ENCODE results near the gene NELFCD. TPM values are rescaled to one million over a fixed set of nuclear protein-coding genes. Genes with fewer than 3 reads are reported as not detected.

Gene NELFCD
- total RNA-seq, 4 donors from 2014 or later = 37.8 to 44.3 (median 40.9) TPM

DNA sequence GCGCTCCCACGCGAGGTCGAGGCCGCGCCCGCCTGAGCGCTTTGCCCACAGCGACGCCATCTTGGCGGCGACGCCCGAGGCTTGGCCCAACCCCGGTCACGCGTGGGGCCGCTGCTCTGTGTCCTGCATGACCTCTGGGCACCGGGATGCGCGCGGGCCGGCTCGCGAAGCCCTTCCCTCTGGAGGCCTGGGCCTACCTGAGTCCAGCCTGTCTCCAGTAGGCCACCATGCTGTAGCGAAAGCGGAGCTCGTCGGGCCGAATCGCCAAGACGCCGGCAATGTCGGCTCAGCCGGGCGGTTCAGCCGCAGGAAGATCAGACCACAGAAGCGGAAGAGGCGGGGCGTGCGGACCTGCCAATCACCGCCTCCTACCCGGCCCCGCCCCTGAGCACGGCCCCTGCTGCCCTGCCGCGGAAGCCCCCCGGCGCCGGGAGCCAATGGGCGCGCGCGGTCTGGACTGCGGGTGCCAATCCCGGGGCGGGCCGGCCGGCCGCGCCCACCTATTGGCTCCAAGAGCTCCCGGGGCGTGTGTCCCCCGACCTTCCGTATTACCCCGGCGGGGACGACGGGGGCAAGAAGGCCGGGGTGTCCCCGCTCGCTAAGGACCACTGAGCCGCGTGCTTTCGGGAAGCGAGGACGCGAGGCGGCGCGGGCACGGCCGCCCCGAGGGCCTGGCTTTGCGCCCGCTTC lies 51.1 kb downstream of the NELFCD start, which contains the start of gene ATP5F1E:
ATP5F1E (minus strand) TSS at position 313 of the 690 bp plus-strand sequence; CDS start at position 229, 84 bp downstream.
- in situ Hi-C loops (cut with MboI; ENCODE audit: low sequenced_read_pairs in 4 of 4) = loop anchor here in 2 of 4 donors (10.0 to 25.0 kb wide), 2 partner anchors 47 to 345 kb away; partner anchors contain the start of genes NELFCD (in 2 of the 2) and NPEPL1 (in 1 of the 2)
- ATAC-seq (peak; percentile 95 to 97), DNase-seq (peak; percentile 95)
- Histone ChIP-seq H3K36me3 (peaks cover 0 to 57% of the 10 kb centered on the region in 2 donors), H3K9me3 (no peaks in the 10 kb centered on the region), H3K27me3 (no peaks in the 10 kb centered on the region), H3K4me1 (peaks cover 47% of the 10 kb centered on the region in 2 donors), H3K27ac (peak within 1 kb of the TSS; percentile 89 to 97 (median 95)), H3K4me3 (peak within 1 kb of the TSS; percentile 79 to 92 (median 88))
- TF ChIP-seq, protein P1, sequence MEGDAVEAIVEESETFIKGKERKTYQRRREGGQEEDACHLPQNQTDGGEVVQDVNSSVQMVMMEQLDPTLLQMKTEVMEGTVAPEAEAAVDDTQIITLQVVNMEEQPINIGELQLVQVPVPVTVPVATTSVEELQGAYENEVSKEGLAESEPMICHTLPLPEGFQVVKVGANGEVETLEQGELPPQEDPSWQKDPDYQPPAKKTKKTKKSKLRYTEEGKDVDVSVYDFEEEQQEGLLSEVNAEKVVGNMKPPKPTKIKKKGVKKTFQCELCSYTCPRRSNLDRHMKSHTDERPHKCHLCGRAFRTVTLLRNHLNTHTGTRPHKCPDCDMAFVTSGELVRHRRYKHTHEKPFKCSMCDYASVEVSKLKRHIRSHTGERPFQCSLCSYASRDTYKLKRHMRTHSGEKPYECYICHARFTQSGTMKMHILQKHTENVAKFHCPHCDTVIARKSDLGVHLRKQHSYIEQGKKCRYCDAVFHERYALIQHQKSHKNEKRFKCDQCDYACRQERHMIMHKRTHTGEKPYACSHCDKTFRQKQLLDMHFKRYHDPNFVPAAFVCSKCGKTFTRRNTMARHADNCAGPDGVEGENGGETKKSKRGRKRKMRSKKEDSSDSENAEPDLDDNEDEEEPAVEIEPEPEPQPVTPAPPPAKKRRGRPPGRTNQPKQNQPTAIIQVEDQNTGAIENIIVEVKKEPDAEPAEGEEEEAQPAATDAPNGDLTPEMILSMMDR (IDR thresholded peaks at IDR 0.05 in 4 of 5, conservative IDR thresholded peaks at IDR 0.05 in 1 of 5) = no peak
- TF ChIP-seq POLR2A (IDR thresholded peaks at IDR 0.05) = peak; percentile 96 to 98
- intact Hi-C loops (cut with DNase I; ENCODE audit: low total_unique reads) = loop anchor here (1.0 to 5.0 kb wide), 5 partner anchors 10 to 380 kb away; partner anchors contain the start of genes NELFCD, PRELID3B and STX16

DNA sequence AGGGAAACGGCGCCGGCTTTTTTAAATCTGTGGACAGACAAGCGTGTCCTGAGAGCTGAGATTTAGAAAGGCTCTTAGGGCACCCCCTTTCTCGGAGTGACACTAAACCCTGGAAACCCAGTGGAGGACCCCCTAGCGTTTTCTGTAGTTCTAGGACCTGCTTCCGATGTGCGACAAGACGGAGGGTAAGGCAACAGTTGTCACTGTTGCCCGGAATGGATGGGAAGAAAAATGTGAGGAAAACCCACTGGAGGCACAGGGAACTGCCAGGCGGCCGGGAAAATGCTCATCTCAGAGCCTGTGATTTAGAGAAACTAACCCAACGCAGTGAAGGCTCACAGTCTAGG lies 51.6 kb downstream of the NELFCD start:
- in situ Hi-C loops (cut with MboI; ENCODE audit: low sequenced_read_pairs in 4 of 4) = loop anchor here in 2 of 4 donors (10.0 to 25.0 kb wide), 2 partner anchors 48 to 345 kb away; partner anchors contain the start of genes NELFCD (in 2 of the 2) and NPEPL1 (in 1 of the 2)

DNA sequence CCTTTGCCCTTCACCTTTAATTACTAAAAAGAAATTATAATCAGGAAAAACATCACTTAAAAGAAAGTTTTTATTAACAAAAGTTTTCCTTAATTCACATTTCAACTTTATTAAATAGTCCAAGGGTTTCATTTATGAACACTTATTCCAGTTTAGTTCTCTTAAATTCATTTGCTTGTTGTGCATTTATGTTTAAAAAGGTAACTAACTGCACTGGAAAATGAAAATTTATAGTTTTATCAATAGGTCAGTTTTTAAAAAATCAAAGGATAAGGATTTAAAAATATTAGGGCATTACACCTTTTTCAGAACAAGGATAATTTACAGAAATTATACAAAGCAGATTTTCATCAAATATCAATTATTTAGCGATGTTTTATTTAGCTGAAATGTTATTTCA lies 52.0 kb downstream of the NELFCD start:
- no peak for DNase-seq
- intact Hi-C loops (cut with DNase I; ENCODE audit: low total_unique reads) (loop anchor here (2.0 to 5.0 kb wide), 3 partner anchors 126 to 381 kb away; partner anchors contain the start of gene STX16), in situ Hi-C loops (cut with MboI; ENCODE audit: low sequenced_read_pairs in 4 of 4) (loop anchor here in 2 of 4 donors (10.0 to 25.0 kb wide), 2 partner anchors 48 to 346 kb away; partner anchors contain the start of genes NELFCD (in 2 of the 2) and NPEPL1 (in 1 of the 2))
- Histone ChIP-seq H3K9me3 (no peaks in the 10 kb centered on the region), H3K4me1 (peaks cover 40 to 43% of the 10 kb centered on the region in 2 donors), H3K36me3 (peaks cover 0 to 58% of the 10 kb centered on the region in 2 donors), H3K4me3 (peak overlapping the region; percentile 79 to 92 (median 88)), H3K27ac (peak overlapping the region; percentile 89 to 97 (median 95)), H3K27me3 (no peaks in the 10 kb centered on the region)
- no peak for TF ChIP-seq POLR2A (IDR thresholded peaks at IDR 0.05)
- TF ChIP-seq, protein P1 (IDR thresholded peaks at IDR 0.05 in 4 of 5, conservative IDR thresholded peaks at IDR 0.05 in 1 of 5) = no peak
- no peak for ATAC-seq

More for the DNA sequence above, 51.6 kb downstream of the NELFCD start:
- Histone ChIP-seq H3K36me3 (peaks cover 0 to 58% of the 10 kb centered on the region in 2 donors), H3K4me3 (peak overlapping the region; percentile 79 to 92 (median 88)), H3K4me1 (peaks cover 44 to 47% of the 10 kb centered on the region in 2 donors), H3K9me3 (no peaks in the 10 kb centered on the region), H3K27me3 (no peaks in the 10 kb centered on the region), H3K27ac (peak overlapping the region; percentile 89 to 97 (median 95))
- TF ChIP-seq, protein P1 (IDR thresholded peaks at IDR 0.05 in 4 of 5, conservative IDR thresholded peaks at IDR 0.05 in 1 of 5) = peak in 4 of 5 experiments; percentile 17 to 43 (median 22)
- TF ChIP-seq POLR2A (IDR thresholded peaks at IDR 0.05) = no peak
- intact Hi-C loops (cut with DNase I; ENCODE audit: low total_unique reads) = loop anchor here (1.0 to 5.0 kb wide), 5 partner anchors 10 to 380 kb away; partner anchors contain the start of genes NELFCD, PRELID3B and STX16
- no peak for DNase-seq
- peak; percentile 39 to 47 for ATAC-seq

DNA sequence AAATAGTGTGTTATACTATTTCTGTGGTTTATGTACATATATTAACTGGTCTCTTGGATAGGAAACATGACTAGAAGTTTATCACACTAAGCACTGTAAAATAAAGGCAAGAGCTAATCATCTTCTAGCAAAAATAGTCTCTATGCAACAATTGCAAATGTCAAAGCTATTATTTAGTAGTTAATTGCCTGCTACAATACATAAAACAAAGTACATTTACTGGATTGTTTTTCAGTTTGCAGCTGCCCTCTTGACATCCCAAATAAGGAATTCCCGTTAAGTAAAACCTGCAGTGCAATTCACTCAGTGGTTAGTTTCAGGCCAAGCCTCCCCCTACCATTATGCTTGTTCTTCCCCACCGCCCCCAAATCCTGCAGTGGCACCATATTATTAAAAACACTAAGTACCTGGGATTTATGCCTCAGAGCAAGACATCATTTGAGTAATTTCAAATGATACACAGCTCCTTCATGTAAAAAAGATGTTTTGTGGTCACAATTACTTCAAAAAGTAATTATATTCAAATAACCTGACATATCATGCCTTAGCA lies 52.6 kb downstream of the NELFCD start:
- H3K36me3 ChIP-seq = peaks cover 0 to 56% of the 10 kb centered on the region in 2 donors
- no peak for TF ChIP-seq POLR2A (IDR thresholded peaks at IDR 0.05)
- TF ChIP-seq, protein P1 (IDR thresholded peaks at IDR 0.05 in 4 of 5, conservative IDR thresholded peaks at IDR 0.05 in 1 of 5) = no peak
- in situ Hi-C loops (cut with MboI; ENCODE audit: low sequenced_read_pairs in 4 of 4) (loop anchor here in 2 of 4 donors (10.0 to 25.0 kb wide), 2 partner anchors 49 to 346 kb away; partner anchors contain the start of genes NELFCD (in 2 of the 2) and NPEPL1 (in 1 of the 2)), intact Hi-C loops (cut with DNase I; ENCODE audit: low total_unique reads) (loop anchor here (2.0 to 5.0 kb wide), 3 partner anchors 126 to 381 kb away; partner anchors contain the start of gene STX16)
- no peaks in the 10 kb centered on the region for H3K27me3 ChIP-seq
- H3K9me3 ChIP-seq = no peaks in the 10 kb centered on the region
- no peak overlapping the region for H3K4me3 ChIP-seq
- no peak for ATAC-seq
- no peak overlapping the region for H3K27ac ChIP-seq
- no peak for DNase-seq
- H3K4me1 ChIP-seq = peaks cover 34 to 37% of the 10 kb centered on the region in 2 donors
